HG03045 (cell line): ENCODE results near the gene COMTD1.
A peak's percentile ranks its signal among the peaks of the same experiment; 100 is the strongest.

ENCODE experiments used
- ATAC-seq: cut with Tn5 transposase; IDR thresholded peaks from one replicate; pipeline ENCODE4 v1.9.1; 2021; ENCODE audit warnings: mild to moderate bottlenecking, moderate library complexity; ENCODE audit not compliant: unreplicated experiment

The COMTD1 gene

GRCh38 chr10:75245354-75246250, 9.8 kb upstream of the COMTD1 start:
- no peak for ATAC-seq

- no peak for ATAC-seq
Measured at GRCh38 chr10:75244487-75245353, 9.0 kb upstream of the COMTD1 start.

GRCh38 chr10:75243426-75243825, 7.7 kb upstream of the COMTD1 start:
- ATAC-seq: no peak

- no peak for ATAC-seq
Measured at GRCh38 chr10:75240329-75241076, 4.7 kb upstream of the COMTD1 start.

- no peak for ATAC-seq
Measured at GRCh38 chr10:75239096-75239790, 3.5 kb upstream of the COMTD1 start.

- no peak for ATAC-seq
Measured at GRCh38 chr10:75238182-75239095, 2.7 kb upstream of the COMTD1 start.

GRCh38 chr10:75236178-75236825, 545 bp upstream of the COMTD1 start:
- ATAC-seq: no peak

- peak; percentile 0 for ATAC-seq
Measured at GRCh38 chr10:75234683-75235374, 928 bp downstream of the COMTD1 start.

GRCh38 chr10:75234017-75234682, 1.6 kb downstream of the COMTD1 start:
- ATAC-seq: peak; percentile 48

GRCh38 chr10:75233444-75234016, 2.2 kb downstream of the COMTD1 start:
- no peak for ATAC-seq

- no peak for ATAC-seq
Measured at GRCh38 chr10:75231672-75232581, 3.8 kb downstream of the COMTD1 start.

- peak; percentile 28 for ATAC-seq
Measured at GRCh38 chr10:75230600-75231038, 5.1 kb downstream of the COMTD1 start.

- ATAC-seq: no peak
Measured at GRCh38 chr10:75229971-75230370, 5.8 kb downstream of the COMTD1 start.

GRCh38 chr10:75228834-75229233, 6.9 kb downstream of the COMTD1 start:
- no peak for ATAC-seq

GRCh38 chr10:75228278-75228677, 7.5 kb downstream of the COMTD1 start:
- ATAC-seq: no peak

- ATAC-seq: no peak
Measured at GRCh38 chr10:75226656-75227055, 9.1 kb downstream of the COMTD1 start.
